Measurements from ENCODE around the gene SRL.

DNA sequence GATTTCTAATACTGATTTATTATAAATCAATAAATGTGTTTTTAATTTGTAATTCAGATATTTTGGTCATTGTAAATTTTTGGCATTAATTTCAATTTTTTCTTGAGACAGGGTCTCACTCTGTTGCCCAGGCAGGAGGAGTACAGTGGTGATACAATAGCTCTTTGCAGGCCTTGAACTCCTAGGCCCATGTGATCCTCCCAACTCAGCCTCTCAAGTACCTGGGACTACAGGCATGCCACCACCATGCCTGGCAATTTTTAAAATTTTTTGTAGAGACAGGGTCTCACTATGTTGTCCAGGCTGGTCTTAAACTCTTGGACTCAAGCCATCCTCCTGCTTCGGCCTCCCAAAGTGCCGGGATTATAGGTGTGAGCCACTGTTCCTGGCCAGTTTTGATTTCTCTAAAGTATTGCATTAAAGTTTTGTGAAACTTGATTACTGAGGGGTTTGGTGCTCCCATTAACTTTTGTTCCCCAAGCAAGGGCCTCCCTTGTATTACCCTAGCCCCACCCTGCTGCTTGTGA is 36.2 kb upstream of the SRL start:
- TF ChIP-seq, protein P1, sequence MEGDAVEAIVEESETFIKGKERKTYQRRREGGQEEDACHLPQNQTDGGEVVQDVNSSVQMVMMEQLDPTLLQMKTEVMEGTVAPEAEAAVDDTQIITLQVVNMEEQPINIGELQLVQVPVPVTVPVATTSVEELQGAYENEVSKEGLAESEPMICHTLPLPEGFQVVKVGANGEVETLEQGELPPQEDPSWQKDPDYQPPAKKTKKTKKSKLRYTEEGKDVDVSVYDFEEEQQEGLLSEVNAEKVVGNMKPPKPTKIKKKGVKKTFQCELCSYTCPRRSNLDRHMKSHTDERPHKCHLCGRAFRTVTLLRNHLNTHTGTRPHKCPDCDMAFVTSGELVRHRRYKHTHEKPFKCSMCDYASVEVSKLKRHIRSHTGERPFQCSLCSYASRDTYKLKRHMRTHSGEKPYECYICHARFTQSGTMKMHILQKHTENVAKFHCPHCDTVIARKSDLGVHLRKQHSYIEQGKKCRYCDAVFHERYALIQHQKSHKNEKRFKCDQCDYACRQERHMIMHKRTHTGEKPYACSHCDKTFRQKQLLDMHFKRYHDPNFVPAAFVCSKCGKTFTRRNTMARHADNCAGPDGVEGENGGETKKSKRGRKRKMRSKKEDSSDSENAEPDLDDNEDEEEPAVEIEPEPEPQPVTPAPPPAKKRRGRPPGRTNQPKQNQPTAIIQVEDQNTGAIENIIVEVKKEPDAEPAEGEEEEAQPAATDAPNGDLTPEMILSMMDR (IDR thresholded peaks at IDR 0.05; ENCODE audit: insufficient read depth, low read length) = no peak
- TF ChIP-seq POLR2AphosphoS5 (IDR thresholded peaks at IDR 0.05; ENCODE audit: low read depth) = no peak
